PC-3 (cell line): Measurements from ENCODE around the gene TENM4. TPM values are rescaled to one million over a fixed set of nuclear protein-coding genes. Genes with fewer than 3 reads are reported as not detected.

Experiments
- ATAC-seq: fragments of 200-7000 bp; cut with Tn5 transposase; 2 replicates; pipeline ENCODE4 v1.9.1; 2020; ENCODE audit warnings: mild to moderate bottlenecking, moderate library complexity
- BruUV-seq: library from RNA; stranded (reverse); fragments of 400-500 nt; replicated peaks from 2 replicates; lab custom pipeline; 2021; lab: Mats Ljungman, UMichigan
- CTCF ChIA-PET: fragments of 300-600 bp; sonication (Branson Sonifier 250); formaldehyde crosslinking; loops from one replicate; lab custom pipeline; 2022; ENCODE audit warnings: antibody characterized with exemption; lab: Charles Lee
- POLR2A ChIA-PET: fragments of 300-600 bp; sonication (Branson Sonifier 250); formaldehyde crosslinking; loops from one replicate; lab custom pipeline; 2022; ENCODE audit warnings: antibody characterized with exemption; ENCODE audit not compliant: unreplicated experiment; lab: Charles Lee
- DNase-seq: peaks from one replicate; pipeline ENCODE4 v3.0.0-alpha.2; 2015
- H2AFZ ChIP-seq: fragments of 300-600 bp; sonication (generic); 2 replicates; pipeline ENCODE4 v1.6.0; 2016; ENCODE audit warnings: antibody characterized with exemption, low read length
- H3F3A ChIP-seq: fragments of 300-600 bp; sonication (generic); one replicate; pipeline ENCODE4 v1.6.0; 2017; ENCODE audit warnings: antibody characterized with exemption, low read length, control low read depth, mild to moderate bottlenecking; ENCODE audit not compliant: unreplicated experiment
- H3K27ac ChIP-seq: fragments of 300-600 bp; sonication (generic); 2 replicates; pipeline ENCODE4 v1.5.1; 2016; ENCODE audit warnings: mild to moderate bottlenecking, low read length
- H3K27me3 ChIP-seq: fragments of 300-600 bp; sonication (generic); 2 replicates; pipeline ENCODE4 v1.6.1; 2016; ENCODE audit warnings: low read length, mixed read lengths
- H3K36me3 ChIP-seq: fragments of 300-600 bp; sonication (generic); 2 replicates; pipeline ENCODE4 v1.6.1; 2016; ENCODE audit warnings: low read depth, mixed run types, low read length, mixed read lengths
- H3K4me1 ChIP-seq: fragments of 300-600 bp; sonication (generic); 2 replicates; pipeline ENCODE4 v1.5.1; 2016; ENCODE audit warnings: low read length; ENCODE audit not compliant: insufficient read depth
- H3K4me2 ChIP-seq: fragments of 300-600 bp; sonication (generic); 2 replicates; pipeline ENCODE4 v1.6.0; 2016; ENCODE audit warnings: low read length
- H3K4me3 ChIP-seq: fragments of 300-600 bp; sonication (generic); 2 replicates; pipeline ENCODE4 v1.5.1; 2016; ENCODE audit warnings: mild to moderate bottlenecking, low read length, mixed read lengths
- H3K79me2 ChIP-seq: fragments of 300-600 bp; sonication (generic); 2 replicates; pipeline ENCODE4 v1.6.1; 2017; ENCODE audit warnings: low read length, mixed read lengths
- H3K9ac ChIP-seq: fragments of 300-600 bp; sonication (generic); 2 replicates; pipeline ENCODE4 v1.6.0; 2016; ENCODE audit warnings: mild to moderate bottlenecking, low read length
- H3K9me2 ChIP-seq: fragments of 300-600 bp; sonication (generic); replicated peaks from 2 replicates; pipeline ENCODE4 v1.6.1; 2016; ENCODE audit warnings: mixed run types, low read length, mixed read lengths
- H3K9me3 ChIP-seq: fragments of 300-600 bp; sonication (generic); 2 replicates; pipeline ENCODE4 v1.6.1; 2016; ENCODE audit warnings: low read length, mixed read lengths
- H4K20me1 ChIP-seq: fragments of 300-600 bp; sonication (generic); 2 replicates; pipeline ENCODE4 v1.6.1; 2016; ENCODE audit warnings: low read length, mixed read lengths
- EZH2 ChIP-seq: fragments of 300-600 bp; sonication (generic); IDR thresholded peaks from one replicate; pipeline ENCODE4 v1.6.1; 2017; ENCODE audit warnings: antibody characterized with exemption, mild to moderate bottlenecking, low read length; ENCODE audit not compliant: unreplicated experiment
- EZH2phosphoT487 ChIP-seq: fragments of 300-600 bp; sonication (generic); IDR thresholded peaks from 2 replicates; pipeline ENCODE4 v1.6.1; 2018; ENCODE audit warnings: mild to moderate bottlenecking, antibody characterized with exemption, low read length, borderline replicate concordance
- intact Hi-C: fragments of 100-400 bp; cut with micrococcal nuclease; formaldehyde crosslinking; loops from 2 replicates; pipeline ENCODE4 v1.9.0; 2023
- total RNA-seq: library from RNA; depleted of rRNA; stranded (reverse); fragments of >200 nt; gene quantifications from 2 replicates; pipeline ENCODE4 v1.2.3, GENCODE V29; 2014
- TF ChIP-seq, protein P1 (sequence below): fragments of 300-600 bp; sonication (generic); conservative IDR thresholded peaks from 2 replicates; pipeline ENCODE4 v1.5.1; 2017; ENCODE audit warnings: antibody characterized with exemption, low read depth, mild to moderate bottlenecking, low read length

Gene TENM4
- total RNA-seq, 1 experiment from 2014 or later, result 19.7 TPM

GRCh38 chr11:79043726-79044125 is 397.1 kb downstream of the TENM4 start:
- Histone ChIP-seq H3F3A (no peaks in the 10 kb centered on the region), H3K9me3 (no peaks in the 10 kb centered on the region), H3K4me1 (no peaks in the 10 kb centered on the region), H3K79me2 (no peaks in the 10 kb centered on the region), H3K27me3 (no peaks in the 10 kb centered on the region), H3K27ac (no peak overlapping the region), H3K36me3 (no peaks in the 10 kb centered on the region), H2AFZ (no peak overlapping the region), H3K4me3 (no peak overlapping the region), H4K20me1 (no peaks in the 10 kb centered on the region), H3K9me2 (no peaks in the 10 kb centered on the region), H3K4me2 (no peak overlapping the region), H3K9ac (no peak overlapping the region)
- ChIA-PET CTCF (no interaction called here), POLR2A (no interaction called here)
- no TSS peak for BruUV-seq
- TF ChIP-seq EZH2 (no peak), EZH2phosphoT487 (no peak)
- TF ChIP-seq, protein P1, sequence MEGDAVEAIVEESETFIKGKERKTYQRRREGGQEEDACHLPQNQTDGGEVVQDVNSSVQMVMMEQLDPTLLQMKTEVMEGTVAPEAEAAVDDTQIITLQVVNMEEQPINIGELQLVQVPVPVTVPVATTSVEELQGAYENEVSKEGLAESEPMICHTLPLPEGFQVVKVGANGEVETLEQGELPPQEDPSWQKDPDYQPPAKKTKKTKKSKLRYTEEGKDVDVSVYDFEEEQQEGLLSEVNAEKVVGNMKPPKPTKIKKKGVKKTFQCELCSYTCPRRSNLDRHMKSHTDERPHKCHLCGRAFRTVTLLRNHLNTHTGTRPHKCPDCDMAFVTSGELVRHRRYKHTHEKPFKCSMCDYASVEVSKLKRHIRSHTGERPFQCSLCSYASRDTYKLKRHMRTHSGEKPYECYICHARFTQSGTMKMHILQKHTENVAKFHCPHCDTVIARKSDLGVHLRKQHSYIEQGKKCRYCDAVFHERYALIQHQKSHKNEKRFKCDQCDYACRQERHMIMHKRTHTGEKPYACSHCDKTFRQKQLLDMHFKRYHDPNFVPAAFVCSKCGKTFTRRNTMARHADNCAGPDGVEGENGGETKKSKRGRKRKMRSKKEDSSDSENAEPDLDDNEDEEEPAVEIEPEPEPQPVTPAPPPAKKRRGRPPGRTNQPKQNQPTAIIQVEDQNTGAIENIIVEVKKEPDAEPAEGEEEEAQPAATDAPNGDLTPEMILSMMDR, result no peak
- ATAC-seq (no peak), DNase-seq (no peak)
- intact Hi-C loops, result no loop called here

- no peak for DNase-seq
- BruUV-seq, result no TSS peak
These were observed 398.0 kb downstream of the TENM4 start for GRCh38 chr11:79042824-79043223.

DNA sequence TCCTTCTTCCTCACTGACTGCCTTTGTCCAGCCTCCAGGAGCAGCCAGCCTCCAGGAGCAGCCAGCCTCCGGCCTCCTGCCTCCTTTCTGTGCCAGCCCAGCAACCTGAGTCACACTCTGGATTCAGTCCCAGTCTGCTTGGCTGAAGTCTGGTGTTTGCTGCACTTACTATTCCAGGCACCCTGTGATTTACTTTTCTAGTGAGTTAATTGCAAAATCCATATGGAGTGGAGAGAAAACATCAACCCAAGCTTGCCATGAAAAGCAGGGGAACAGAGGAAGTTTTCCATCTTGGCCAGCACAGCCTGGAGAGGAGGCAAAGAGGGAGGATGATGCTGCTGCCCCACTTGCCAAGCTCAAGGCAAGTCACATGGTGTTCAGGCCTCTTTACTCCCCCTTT is 400.5 kb downstream of the TENM4 start:
- Histone ChIP-seq H3K9me3 (no peaks in the 10 kb centered on the region), H4K20me1 (no peaks in the 10 kb centered on the region), H3K9me2 (no peaks in the 10 kb centered on the region), H3K27me3 (no peaks in the 10 kb centered on the region), H3K4me1 (no peaks in the 10 kb centered on the region), H3K9ac (no peak overlapping the region), H3K36me3 (no peaks in the 10 kb centered on the region), H3F3A (no peaks in the 10 kb centered on the region), H3K79me2 (no peaks in the 10 kb centered on the region), H3K27ac (no peak overlapping the region), H2AFZ (no peak overlapping the region), H3K4me3 (no peak overlapping the region), H3K4me2 (no peak overlapping the region)
- ATAC-seq (no peak), DNase-seq (peak; percentile 17)
- no TSS peak for BruUV-seq
- CTCF ChIA-PET, result no interaction called here
- TF ChIP-seq EZH2, result no peak
- no peak for TF ChIP-seq EZH2phosphoT487
- TF ChIP-seq, protein P1, result no peak
- POLR2A ChIA-PET, result interaction anchor here (0.6 kb wide), 1 partner anchor 190 kb away, joined by 3 read pairs; no protein-coding TSS in a partner anchor
- intact Hi-C loops, result no loop called here

More at GRCh38 chr11:79042824-79043223, 398.0 kb downstream of the TENM4 start:
- Histone ChIP-seq H3K9me3 (no peaks in the 10 kb centered on the region), H3K9me2 (no peaks in the 10 kb centered on the region), H3K4me2 (no peak overlapping the region), H3K36me3 (no peaks in the 10 kb centered on the region), H3K79me2 (no peaks in the 10 kb centered on the region), H3K9ac (no peak overlapping the region), H3K27me3 (no peaks in the 10 kb centered on the region), H2AFZ (no peak overlapping the region), H3K4me3 (no peak overlapping the region), H3F3A (no peaks in the 10 kb centered on the region), H3K4me1 (no peaks in the 10 kb centered on the region), H4K20me1 (no peaks in the 10 kb centered on the region), H3K27ac (no peak overlapping the region)
- CTCF ChIA-PET, result no interaction called here
- TF ChIP-seq EZH2 (no peak), EZH2phosphoT487 (no peak)
- TF ChIP-seq, protein P1, result no peak
- ATAC-seq, result no peak
- POLR2A ChIA-PET, result no interaction called here
- intact Hi-C loops, result no loop called here
